GM19035 (cell line): ENCODE data around the gene TOM1.

Source experiments
- ATAC-seq: cut with Tn5 transposase; IDR thresholded peaks from one replicate; pipeline ENCODE4 v1.9.1; 2021; ENCODE audit not compliant: unreplicated experiment

Gene TOM1

DNA sequence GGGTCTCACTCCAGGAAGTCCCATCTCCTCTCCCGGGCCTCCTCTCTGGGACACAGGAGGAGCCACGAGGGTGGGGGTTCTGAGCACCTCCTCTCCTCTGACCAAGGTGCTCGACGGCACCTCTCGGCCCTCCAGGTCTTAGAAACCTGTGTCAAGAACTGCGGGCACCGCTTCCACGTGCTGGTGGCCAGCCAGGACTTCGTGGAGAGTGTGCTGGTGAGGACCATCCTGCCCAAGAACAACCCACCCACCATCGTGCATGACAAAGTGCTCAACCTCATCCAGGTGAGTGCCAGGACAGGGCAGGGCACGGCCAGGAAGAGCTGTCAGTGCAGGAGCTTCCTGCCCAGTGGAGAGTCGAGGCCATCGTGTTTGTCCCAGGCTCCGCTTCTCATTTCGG is 23.2 kb downstream of the TOM1 start:
- ATAC-seq, result no peak

DNA sequence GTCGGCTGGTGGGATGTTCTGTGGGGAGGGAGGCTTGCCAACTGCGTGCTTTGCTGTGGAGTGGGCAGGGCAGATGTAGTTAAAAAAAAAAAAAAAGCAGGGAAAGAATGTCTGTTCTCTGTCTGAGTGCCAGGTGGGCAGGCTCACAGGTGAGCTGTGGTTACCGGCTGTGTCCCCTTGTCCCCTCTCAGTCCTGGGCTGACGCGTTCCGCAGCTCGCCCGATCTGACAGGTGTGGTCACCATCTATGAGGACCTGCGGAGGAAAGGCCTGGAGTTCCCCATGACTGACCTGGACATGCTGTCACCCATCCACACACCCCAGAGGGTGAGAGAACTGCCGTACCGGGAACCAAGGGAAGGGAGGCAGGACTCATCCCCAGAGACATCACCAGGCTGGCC is 23.6 kb downstream of the TOM1 start:
- no peak for ATAC-seq

DNA sequence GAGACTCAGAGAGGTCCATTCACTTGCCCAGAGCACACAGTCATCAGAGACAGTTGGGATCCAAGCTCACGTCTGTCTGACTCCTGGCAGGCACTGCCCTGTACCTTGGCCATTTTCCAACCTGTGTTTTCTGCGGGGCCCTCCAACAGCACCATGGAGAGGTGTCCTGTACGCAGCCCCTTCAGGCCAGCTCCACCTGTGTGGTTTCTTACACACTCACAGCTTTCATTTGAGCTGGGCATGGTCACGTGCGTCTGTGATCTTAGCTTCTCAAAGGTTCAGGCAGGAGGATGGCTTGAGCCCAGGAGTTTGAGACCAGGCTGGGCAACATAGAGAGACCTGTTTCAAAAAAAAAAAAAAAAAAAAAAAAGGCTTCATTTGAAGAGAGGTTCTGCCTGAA is 24.4 kb downstream of the TOM1 start:
- ATAC-seq, result no peak

DNA sequence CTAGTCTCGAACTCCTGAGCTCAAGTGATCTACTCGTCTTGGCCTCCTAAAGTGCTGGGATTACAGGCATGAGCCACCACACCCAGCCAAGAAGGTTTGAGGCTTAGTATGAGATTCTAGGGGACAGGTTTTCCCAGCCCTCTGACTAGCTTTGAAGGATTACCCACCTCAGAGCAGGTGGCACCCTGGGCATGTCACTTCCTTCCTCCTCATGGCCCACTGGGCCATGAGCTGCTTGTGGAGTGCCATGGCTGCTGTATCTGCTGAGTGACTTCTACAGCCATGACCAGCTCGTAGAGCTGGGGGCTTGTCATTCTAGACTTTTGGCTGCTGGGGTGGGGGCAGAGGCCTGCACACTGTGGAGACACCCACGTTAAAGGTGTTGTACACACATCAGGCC is 25.1 kb downstream of the TOM1 start:
- no peak for ATAC-seq

DNA sequence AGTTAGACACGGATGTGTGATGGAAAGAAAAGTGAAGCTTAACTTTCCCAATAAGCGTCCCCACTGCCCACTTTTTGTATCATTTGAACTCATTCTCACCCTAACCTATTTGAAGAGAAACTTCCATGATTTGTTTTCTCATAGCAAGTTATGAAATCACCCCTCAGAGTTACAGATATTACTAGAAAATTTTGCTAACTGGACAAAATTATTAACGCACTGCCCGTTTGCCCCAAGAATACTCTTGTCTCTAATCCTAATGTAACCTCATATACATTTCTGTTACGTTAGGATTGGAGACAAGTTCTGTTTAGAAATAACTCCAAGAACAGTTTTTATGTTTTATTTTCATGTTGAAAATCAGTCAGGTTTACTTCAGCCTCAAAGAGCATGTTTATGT is 25.5 kb downstream of the TOM1 start:
- no peak for ATAC-seq

DNA sequence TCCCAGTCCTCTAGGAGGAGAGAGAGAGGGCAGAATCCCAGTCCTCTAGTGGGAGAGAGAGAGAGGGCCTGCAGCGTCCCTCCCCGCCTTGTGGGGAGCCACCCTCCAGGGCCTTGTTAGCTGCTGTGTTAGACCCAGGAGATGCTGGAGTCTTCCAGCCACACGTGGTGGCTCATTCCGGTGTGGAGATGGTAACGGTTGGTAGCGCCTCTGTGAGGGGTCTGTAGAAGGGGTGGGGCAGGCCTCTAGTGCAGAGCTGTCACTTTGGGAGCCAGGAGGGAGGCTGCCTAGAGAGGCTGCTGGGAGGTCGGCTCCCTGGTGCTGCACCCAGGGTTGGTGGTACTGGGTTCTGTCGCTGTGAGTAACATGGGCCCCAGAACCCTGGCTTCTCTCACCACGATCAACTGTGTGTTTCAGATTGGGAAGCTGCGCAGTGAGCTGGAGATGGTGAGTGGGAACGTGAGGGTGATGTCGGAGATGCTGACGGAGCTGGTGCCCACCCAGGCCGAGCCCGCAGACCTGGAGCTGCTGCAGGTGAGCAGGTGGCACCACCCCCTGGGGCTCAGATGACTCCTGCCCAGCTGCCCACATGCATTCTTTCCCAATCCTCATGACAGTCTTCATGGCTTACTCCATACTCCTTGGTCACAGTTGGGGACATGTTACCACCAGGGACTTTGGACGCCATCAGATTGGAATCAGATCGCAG is 27.3 kb downstream of the TOM1 start:
- no peak for ATAC-seq

DNA sequence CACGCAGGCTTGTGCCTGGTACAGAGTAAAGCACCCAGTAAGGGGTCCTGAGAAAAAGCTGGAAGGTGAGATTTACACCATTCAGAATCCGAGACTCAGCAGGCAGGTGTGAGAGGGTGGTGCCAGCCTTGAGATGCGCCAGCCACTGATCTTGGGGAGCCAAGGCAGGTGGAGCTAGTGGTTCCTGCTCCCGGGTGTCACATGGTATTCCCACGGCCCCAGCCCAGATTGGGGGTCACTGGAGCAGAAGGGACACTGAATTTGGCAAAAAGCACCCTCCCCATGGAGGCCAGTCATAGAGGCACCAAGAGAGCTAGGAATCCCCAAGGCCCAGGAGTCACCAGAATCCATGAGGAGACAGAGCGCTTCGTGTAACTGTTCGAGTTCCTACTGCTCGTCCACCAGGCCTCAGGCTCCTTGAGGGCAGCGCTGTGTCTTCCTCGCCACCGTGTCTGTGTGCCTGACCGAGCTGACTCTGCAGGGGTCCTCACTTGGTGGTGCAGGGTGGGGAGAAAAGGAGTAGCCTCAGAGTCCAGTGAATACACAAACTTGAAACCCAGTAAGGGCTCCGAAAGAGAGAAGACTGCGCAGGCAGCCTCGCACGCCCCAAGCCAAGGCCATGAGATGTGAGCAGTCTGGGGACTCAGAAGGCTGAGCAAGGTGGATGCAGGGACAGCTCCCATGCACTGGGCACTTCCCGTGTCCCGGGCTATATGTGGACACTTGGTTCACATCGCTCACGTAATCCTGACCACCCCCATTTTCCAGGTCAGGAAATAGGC is 28.2 kb downstream of the TOM1 start:
- ATAC-seq, result no peak

DNA sequence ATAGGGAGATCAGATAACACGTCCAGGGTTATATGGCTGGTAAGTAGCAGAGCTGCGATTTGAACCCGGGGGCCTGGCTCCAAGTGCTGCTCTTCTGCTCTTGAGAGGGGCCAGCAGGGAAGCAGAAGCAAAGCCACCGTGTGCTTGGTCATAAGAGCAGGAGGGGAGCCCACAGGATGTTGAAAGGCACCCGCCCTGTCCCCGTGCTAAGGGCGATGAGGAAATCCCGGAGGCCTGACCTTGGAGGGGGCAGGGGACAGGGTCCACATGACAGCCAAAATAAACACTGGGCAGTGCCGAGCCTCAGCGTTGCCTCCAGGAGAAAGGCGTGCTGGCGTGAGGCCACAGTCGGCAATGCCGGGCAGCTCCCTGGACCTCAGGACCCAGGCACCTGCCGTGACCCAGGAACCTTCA is 28.8 kb downstream of the TOM1 start:
- no peak for ATAC-seq

DNA sequence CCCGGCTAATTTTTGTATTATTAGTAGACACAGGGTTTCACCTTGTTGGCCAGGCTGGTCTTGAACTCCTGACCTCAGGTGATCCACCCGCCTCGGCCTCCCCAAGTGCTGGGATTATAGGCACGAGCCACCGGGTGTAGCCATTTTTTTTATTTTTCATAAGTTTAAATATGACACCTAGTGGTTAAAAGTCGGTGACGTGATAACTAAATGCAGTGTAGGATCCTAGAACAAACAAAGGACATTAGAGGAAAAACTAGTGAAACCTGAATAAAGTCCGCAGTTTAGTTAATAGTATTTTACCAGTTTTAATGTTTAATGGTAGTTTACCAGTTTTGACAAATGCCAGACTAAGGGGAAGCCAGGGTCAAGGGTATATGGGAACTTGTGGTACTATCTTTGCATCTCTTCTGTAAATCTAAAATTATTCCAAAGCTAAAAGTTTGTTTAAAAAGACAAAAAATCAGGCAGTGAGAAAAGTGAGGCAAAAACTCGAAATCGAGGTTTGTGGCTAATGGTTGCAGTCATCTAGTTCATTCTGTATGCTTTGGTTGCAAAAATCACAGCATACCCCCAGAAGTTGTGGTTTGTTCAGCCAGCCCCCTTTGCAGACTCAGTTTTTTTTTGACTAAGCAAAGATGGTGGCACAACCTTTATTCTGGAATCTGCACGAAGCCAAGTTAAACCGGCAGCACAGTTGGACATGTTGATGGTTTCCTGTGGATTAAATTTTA is 29.6 kb downstream of the TOM1 start:
- no peak for ATAC-seq

DNA sequence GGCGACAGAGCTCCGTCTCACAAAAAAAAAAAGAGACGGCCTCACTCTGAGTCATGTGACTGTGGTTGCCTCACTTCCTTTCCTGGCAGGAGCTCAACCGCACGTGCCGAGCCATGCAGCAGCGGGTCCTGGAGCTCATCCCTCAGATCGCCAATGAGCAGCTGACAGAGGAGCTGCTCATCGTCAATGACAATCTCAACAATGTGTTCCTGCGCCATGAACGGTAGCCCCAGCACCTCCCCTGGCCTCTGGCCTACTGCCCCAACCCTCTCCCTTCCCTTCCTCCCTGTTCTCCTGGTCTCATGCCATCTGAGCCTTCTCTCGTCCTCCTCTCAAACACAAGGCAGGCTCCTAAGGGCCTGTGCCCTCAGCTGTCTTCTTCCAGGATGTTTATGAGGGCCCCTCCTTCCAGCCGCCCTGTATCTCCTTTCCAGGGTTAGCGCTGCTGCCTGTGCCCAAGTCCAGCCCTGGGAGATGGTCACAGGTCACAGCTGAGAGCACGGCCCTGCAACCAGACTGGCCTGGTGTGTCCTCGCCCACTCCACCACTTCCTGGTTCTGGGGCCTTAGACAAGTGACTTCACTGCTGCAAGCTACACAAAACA is 30.7 kb downstream of the TOM1 start:
- no peak for ATAC-seq

DNA sequence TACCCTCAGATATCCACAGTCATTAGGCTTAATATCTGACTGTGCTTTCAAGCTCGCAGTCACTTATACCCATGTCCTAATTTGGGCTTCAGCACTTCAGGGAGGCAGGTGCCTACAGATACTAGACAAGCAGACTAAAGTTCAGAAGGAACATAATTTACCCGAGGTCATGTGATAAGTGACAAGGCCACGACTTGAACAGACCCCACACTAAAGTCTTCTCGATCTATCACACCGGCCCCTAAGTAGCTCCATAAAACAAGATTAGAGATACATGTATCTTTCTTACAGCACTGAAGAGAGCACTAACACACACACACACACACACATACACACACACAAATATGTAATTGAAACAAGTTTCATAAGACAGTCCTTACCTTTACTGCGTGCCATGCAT is 32.6 kb downstream of the TOM1 start:
- no peak for ATAC-seq

DNA sequence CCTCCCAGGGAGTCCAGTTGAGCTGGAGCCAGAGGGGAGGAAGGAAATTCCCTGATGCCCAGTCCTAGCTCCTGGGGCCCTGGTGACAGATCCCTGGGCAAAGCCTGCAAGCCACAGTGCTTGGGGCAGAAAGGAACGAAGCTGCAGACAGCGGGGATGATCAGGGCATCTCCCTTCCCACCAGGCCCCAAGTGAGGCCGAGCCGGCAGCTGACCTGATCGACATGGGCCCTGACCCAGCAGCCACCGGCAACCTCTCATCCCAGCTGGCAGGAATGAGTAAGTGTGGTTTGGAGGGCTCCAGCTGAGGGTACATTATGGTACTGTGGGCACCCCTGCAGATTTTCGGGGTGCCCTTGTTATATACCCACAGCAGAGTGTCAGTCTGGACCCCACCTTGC is 33.5 kb downstream of the TOM1 start:
- no peak for ATAC-seq

DNA sequence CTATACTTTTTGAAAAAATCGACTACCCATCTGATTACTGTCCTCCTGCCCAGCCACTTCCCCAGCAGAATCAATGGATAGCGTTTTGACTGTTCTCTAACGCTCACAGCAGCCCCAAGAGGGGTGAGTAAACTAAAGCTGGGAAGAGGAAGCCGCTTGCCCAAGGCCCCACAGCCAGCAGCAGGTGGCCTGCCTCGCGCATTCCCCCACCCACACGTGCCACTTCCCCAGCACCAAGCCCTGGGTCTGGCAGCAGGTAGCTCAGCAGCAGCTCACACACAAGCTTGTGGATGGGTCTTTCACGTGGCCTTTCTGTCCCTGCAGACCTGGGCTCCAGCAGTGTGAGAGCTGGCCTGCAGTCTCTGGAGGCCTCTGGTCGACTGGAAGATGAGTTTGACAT is 34.3 kb downstream of the TOM1 start:
- ATAC-seq, result no peak

DNA sequence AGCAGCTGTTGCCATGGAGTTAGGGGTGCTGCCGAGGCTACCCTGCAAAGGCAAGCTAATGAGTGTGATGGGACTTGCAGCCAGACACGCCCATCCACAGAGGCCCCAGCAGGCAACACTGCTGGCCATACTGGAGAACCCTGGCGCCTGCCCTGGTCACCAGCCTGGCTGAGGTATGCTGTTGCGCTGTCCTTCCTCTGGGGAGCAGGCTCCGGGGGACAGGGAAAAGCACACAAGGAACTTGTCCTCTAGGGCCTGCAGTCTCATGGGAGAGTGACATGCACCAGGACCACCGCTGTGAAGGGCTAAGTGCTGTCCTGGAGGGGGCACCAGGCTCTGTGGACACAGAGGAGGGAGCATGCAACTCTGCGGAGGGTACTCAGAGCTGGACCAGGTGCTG is 35.8 kb downstream of the TOM1 start:
- no peak for ATAC-seq

DNA sequence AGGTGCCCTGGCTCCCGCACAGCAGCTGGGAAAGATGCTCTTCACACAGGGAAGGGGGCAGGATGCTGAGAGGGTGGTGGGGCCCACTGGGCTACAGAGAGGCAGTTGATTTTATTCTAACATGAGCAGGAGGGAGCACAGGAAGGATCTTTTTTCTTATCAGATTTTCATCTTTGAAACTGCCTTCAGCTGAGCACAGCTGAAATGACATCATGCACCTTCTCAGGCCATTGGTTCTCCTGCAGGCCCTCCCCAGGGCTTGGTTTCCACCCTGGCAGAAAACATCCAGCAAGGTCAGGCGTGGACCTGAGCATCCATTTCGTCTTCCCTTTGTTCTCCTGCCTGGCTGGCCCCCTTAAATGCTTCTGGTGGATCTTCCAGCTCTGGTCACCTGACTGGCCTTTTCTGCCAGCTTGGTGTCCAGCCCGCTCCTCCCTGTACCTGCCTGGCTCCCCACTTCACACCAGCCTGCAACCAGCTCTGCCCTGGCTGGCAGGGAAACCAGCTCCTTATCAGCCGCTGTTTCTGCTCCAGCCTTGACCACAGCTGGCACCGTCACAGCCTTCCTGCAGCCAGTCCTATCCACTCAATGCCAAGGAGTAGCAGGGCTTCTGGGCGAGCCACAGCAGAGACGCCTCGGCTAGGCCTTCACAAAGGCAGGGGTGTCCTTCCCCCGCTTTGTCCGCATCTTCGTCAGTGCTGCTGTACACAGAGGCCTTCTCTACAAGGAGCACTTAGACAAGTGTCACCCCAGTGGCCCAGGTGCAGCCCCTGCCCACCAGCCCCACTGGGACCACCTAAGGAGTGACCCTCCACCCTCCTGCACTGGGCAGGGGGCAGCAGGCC is 36.5 kb downstream of the TOM1 start:
- no peak for ATAC-seq

DNA sequence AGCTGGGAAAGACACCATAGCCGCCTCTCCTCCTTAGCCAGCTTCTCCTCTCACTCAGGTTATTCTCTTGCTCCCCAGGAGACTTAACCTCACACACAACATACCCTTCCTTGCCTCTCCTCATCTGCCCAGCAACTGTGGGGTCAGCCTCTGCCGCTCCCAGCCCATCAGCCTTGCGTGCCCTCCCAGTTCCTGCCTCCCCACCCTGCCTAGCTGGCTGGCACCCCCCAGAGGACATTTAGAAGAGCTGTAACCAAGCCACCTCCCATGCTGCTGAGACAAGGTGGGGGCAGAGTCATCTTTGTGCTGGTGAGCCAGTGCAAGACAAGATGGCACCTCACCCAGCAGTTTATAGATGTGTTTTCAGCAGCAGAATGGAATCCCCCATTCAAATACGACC is 38.2 kb downstream of the TOM1 start:
- no peak for ATAC-seq

DNA sequence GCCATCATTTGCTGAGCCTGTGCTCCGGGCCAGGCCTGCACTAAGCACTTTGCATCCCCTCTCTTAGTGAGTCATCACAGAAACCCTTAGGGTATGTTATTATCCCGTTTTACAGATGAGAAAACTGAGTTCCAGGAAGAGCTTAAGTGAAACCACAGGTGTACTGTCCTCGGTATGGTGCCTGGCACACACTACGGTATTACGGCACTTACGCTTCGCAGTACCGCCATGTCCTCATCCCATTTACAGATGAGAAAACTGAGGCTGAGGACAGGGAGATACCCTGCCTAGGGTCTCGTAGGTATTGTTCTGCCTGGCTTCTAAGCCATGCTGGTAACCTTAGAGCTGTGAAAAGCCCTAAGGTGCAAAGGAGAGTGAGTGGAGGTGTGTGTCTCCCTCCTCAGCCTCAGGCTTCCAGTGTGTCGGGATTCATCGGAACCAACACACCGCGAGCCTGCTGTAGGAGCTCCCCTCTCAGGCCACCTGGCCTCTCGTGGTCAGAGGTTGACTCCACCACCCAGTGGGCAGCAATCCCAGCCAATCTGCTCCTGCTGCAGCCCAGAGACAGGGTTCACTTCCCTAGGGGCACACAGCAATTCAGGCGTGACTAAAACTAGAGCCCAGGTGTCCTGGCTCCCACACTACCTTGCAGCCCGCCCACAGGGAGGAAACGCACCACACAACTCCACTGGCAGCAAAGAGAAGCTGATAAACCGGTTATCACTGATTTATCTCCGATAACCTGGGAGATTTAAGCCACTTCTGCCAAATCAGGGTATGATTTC is 41.6 kb downstream of the TOM1 start:
- no peak for ATAC-seq

DNA sequence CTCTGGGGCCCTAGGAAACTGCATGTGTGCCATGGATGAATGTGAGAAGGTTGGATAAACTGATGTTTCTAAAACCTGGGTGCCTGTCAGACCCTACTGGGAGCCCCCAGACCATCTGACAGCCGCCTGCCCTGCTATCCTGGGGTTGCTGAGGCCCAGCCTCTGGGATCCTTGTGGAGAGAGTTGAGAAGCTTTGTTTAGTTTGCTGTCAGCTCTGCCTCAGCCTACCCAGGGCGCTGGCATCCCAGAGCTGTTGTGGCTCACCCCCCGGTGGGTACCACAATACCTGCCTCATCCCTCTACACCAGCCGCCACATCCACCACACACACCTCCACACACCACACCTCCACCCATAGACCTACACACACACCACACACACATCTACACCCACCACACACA is 42.7 kb downstream of the TOM1 start:
- ATAC-seq, result no peak

DNA sequence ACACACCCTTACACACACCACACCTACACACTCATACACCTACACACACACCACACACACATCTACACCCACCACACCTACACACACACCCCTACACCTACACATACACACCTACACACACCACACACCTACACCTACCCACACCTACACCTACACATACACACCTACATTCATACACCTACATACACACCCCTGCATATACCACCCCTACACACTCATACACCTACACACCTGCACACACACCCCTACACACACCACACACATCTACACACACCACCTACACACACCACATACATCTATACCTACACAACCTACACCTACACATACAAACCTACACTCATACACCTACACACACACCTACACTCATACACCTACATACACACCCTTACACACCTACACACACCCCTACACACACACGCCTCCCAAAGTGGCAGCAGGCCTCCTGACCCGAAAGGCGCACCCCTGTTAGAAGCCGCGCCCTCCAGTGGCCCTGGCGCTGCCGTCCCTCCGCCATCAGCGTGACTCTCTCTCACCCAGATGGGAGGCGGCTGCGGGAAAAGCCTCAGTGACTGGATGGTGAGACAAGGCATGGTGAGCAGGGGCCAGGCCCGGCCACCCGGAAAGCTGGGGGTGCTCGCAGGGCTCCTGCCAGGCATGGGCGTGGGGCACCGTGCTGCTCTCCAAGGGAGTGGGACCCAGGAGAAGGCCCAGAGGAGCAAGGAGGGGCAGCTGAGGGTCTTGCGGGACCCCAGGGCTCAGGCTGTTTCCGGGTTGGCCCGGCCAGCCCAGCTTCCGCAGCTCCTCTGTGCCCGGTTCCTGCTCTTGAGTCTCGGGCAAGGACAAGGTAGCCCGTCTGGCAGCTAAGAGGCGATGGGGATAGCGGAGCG is 44.2 kb downstream of the TOM1 start:
- no peak for ATAC-seq
